ENCODE results near the gene PRRC2B. TPM values are rescaled to one million over a fixed set of nuclear protein-coding genes. Genes with fewer than 3 reads are reported as not detected.
"Not testable (repeated sequence)": the region's sequence is repeated elsewhere in the genome, so short reads cannot be mapped to it uniquely, and the experiment has no call there.

The PRRC2B gene
- total RNA-seq = 100 to 1,000 TPM; 136 to 157 TPM

- Mint-ChIP-seq H3K9me3 (no peaks in the 10 kb centered on the region), H3K27ac (peak within 1 kb of the TSS; percentile 94), H3K4me3 (peak within 1 kb of the TSS; percentile 93), H3K4me1 (peaks cover 39% of the 10 kb centered on the region), H3K36me3 (ENCODE audit: low read depth) (peaks cover 33% of the 10 kb centered on the region), H3K27me3 (no peaks in the 10 kb centered on the region)
- ATAC-seq (replicated peaks) = peak; percentile 43
Observed at GRCh38 chr9:131393622-131394463, at the start of gene PRRC2B. PRRC2B (plus strand) TSS chr9:131394086; CDS start chr9:131430145, 36,059 bp downstream.

- H3K27ac Mint-ChIP-seq; H3K4me1 Mint-ChIP-seq; H3K9me3 Mint-ChIP-seq; H3K36me3 Mint-ChIP-seq (ENCODE audit: low read depth); ATAC-seq (replicated peaks); H3K27me3 Mint-ChIP-seq; H3K4me3 Mint-ChIP-seq: not testable (repeated sequence)
Observed at GRCh38 chr9:131344931-131345535, 48.9 kb upstream of the PRRC2B start.

- Mint-ChIP-seq H3K27me3 (no peaks in the 10 kb centered on the region), H3K27ac (no peak overlapping the region), H3K9me3 (no peaks in the 10 kb centered on the region), H3K36me3 (ENCODE audit: low read depth) (no peaks in the 10 kb centered on the region), H3K4me3 (no peak overlapping the region), H3K4me1 (no peaks in the 10 kb centered on the region)
- no peak for ATAC-seq (replicated peaks)
Observed at GRCh38 chr9:131346559-131346958, 47.3 kb upstream of the PRRC2B start.

GRCh38 chr9:131347376-131348020 is 46.4 kb upstream of the PRRC2B start:
- Mint-ChIP-seq H3K9me3 (no peaks in the 10 kb centered on the region), H3K27me3 (no peaks in the 10 kb centered on the region), H3K4me3 (no peak overlapping the region), H3K4me1 (no peaks in the 10 kb centered on the region), H3K27ac (no peak overlapping the region), H3K36me3 (ENCODE audit: low read depth) (no peaks in the 10 kb centered on the region)
- ATAC-seq (replicated peaks) = no peak

- no peak for ATAC-seq (replicated peaks)
- no peaks in the 10 kb centered on the region for H3K36me3 Mint-ChIP-seq (ENCODE audit: low read depth)
- H3K4me1 Mint-ChIP-seq = no peaks in the 10 kb centered on the region
- H3K9me3 Mint-ChIP-seq = no peaks in the 10 kb centered on the region
- no peak overlapping the region for H3K27ac Mint-ChIP-seq
- H3K27me3 Mint-ChIP-seq = no peaks in the 10 kb centered on the region
- H3K4me3 Mint-ChIP-seq = no peak overlapping the region
Observed at GRCh38 chr9:131348631-131349521, 45.0 kb upstream of the PRRC2B start.

GRCh38 chr9:131349522-131349880 is 44.4 kb upstream of the PRRC2B start:
- H3K36me3 Mint-ChIP-seq (ENCODE audit: low read depth) = no peaks in the 10 kb centered on the region
- H3K4me1 Mint-ChIP-seq = no peaks in the 10 kb centered on the region
- H3K27me3 Mint-ChIP-seq = no peaks in the 10 kb centered on the region
- H3K4me3 Mint-ChIP-seq = peak overlapping the region; percentile 44
- no peak overlapping the region for H3K27ac Mint-ChIP-seq
- ATAC-seq (replicated peaks) = no peak
- no peaks in the 10 kb centered on the region for H3K9me3 Mint-ChIP-seq

- no peaks in the 10 kb centered on the region for H3K9me3 Mint-ChIP-seq
- no peaks in the 10 kb centered on the region for H3K36me3 Mint-ChIP-seq (ENCODE audit: low read depth)
- peak overlapping the region; percentile 44 for H3K4me3 Mint-ChIP-seq
- H3K27me3 Mint-ChIP-seq = no peaks in the 10 kb centered on the region
- peak; percentile 99 for ATAC-seq (replicated peaks)
- no peak overlapping the region for H3K27ac Mint-ChIP-seq
- no peaks in the 10 kb centered on the region for H3K4me1 Mint-ChIP-seq
Observed at GRCh38 chr9:131349881-131350563, 43.9 kb upstream of the PRRC2B start.

- not testable (repeated sequence) for H3K36me3 Mint-ChIP-seq (ENCODE audit: low read depth); H3K9me3 Mint-ChIP-seq
Observed at GRCh38 chr9:131356479-131356878, 37.4 kb upstream of the PRRC2B start.

GRCh38 chr9:131358556-131358955 is 35.3 kb upstream of the PRRC2B start:
- ATAC-seq (replicated peaks) = no peak
- H3K36me3 Mint-ChIP-seq (ENCODE audit: low read depth) = no peaks in the 10 kb centered on the region

More at GRCh38 chr9:131356479-131356878, 37.4 kb upstream of the PRRC2B start:
- not testable (repeated sequence) for H3K27me3 Mint-ChIP-seq; ATAC-seq (replicated peaks); H3K4me3 Mint-ChIP-seq; H3K4me1 Mint-ChIP-seq; H3K27ac Mint-ChIP-seq

GRCh38 chr9:131361202-131361833 is 32.6 kb upstream of the PRRC2B start:
- no peak for ATAC-seq (replicated peaks)
- Mint-ChIP-seq H3K27me3 (no peaks in the 10 kb centered on the region), H3K9me3 (no peaks in the 10 kb centered on the region), H3K36me3 (ENCODE audit: low read depth) (no peaks in the 10 kb centered on the region), H3K4me3 (peak overlapping the region; percentile 26), H3K27ac (peak overlapping the region; percentile 52), H3K4me1 (peaks cover 3% of the 10 kb centered on the region)

More at GRCh38 chr9:131358556-131358955, 35.3 kb upstream of the PRRC2B start:
- H3K4me3 Mint-ChIP-seq = no peak overlapping the region
- H3K27me3 Mint-ChIP-seq = no peaks in the 10 kb centered on the region
- H3K27ac Mint-ChIP-seq = peak overlapping the region; percentile 45
- no peaks in the 10 kb centered on the region for H3K9me3 Mint-ChIP-seq
- H3K4me1 Mint-ChIP-seq = peaks cover 3% of the 10 kb centered on the region

GRCh38 chr9:131365546-131365945 is 28.3 kb upstream of the PRRC2B start:
- Mint-ChIP-seq H3K27me3 (no peaks in the 10 kb centered on the region), H3K4me3 (no peak overlapping the region), H3K4me1 (no peaks in the 10 kb centered on the region), H3K36me3 (ENCODE audit: low read depth) (no peaks in the 10 kb centered on the region), H3K9me3 (no peaks in the 10 kb centered on the region), H3K27ac (no peak overlapping the region)
- ATAC-seq (replicated peaks) = no peak

GRCh38 chr9:131366761-131367401 is 27.0 kb upstream of the PRRC2B start:
- Mint-ChIP-seq H3K36me3 (ENCODE audit: low read depth) (no peaks in the 10 kb centered on the region), H3K27me3 (no peaks in the 10 kb centered on the region), H3K4me1 (no peaks in the 10 kb centered on the region), H3K27ac (no peak overlapping the region), H3K9me3 (no peaks in the 10 kb centered on the region), H3K4me3 (no peak overlapping the region)
- ATAC-seq (replicated peaks) = no peak

GRCh38 chr9:131367450-131367849 is 26.4 kb upstream of the PRRC2B start:
- H3K36me3 Mint-ChIP-seq (ENCODE audit: low read depth) = no peaks in the 10 kb centered on the region
- H3K4me1 Mint-ChIP-seq = no peaks in the 10 kb centered on the region
- no peak for ATAC-seq (replicated peaks)
- H3K27me3 Mint-ChIP-seq = no peaks in the 10 kb centered on the region
- H3K4me3 Mint-ChIP-seq = no peak overlapping the region
- no peaks in the 10 kb centered on the region for H3K9me3 Mint-ChIP-seq
- no peak overlapping the region for H3K27ac Mint-ChIP-seq
